NT2/D1 (cell line): ENCODE data around the gene GNG12.

Source experiments
- SUZ12 ChIP-seq: IDR thresholded peaks from 2 replicates; pipeline ENCODE4 v1.6.1; 2011; ENCODE audit not compliant: insufficient read length, insufficient read depth; ENCODE audit errors: extremely low read depth
- YY1 ChIP-seq: IDR thresholded peaks from 2 replicates; pipeline ENCODE4 v1.6.1; 2011; ENCODE audit not compliant: insufficient read length, insufficient read depth
- ZNF274 ChIP-seq: IDR thresholded peaks from 2 replicates; pipeline ENCODE4 v1.6.1; 2011; ENCODE audit warnings: mild to moderate bottlenecking, low read depth, low read length

DNA sequence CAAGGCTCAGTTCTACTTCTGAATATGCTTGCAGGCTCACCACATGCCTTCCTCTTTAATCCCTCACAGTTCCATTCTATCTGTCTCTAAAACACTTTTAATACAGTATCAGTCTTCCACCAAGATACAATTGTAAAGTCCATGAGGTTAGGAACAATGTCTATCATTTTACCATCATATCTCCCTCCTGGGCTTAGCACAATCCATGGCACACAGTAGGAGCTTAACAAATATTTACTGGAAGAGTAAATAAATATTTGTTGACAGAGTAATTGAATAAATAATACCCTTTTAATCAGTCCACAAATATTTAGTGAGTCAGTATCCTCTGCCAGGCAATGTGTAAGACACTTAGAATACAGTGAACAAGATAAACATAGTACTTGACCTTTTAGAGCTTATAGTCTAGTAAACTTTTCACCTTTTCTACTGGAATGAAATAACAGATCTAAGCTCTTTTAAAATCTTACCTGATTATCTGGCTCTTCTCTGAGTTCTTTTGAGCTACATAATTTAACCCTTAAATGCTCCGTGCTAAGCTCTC is 160.9 kb downstream of the GNG12 start:
- no peak for TF ChIP-seq YY1
- TF ChIP-seq SUZ12, result no peak
- TF ChIP-seq ZNF274, result no peak
